Left ventricle myocardium inferior (tissue), 1 donor: ENCODE measurements around the gene C18orf32. TPM values are rescaled to one million over a fixed set of nuclear protein-coding genes. Genes with fewer than 3 reads are reported as not detected.
"Not testable (repeated sequence)": the region's sequence is repeated elsewhere in the genome, so short reads cannot be mapped to it uniquely, and the experiment has no call there.

Experiments used
- DNase-seq: peaks from one replicate; pipeline ENCODE4 v3.0.0-alpha.2; 2020
- H3K27ac ChIP-seq: fragments of 200-600 bp; replicated peaks from 2 replicates; pipeline ENCODE4 v1.8.0; 2021
- H3K27me3 ChIP-seq: fragments of 200-600 bp; 2 replicates; pipeline ENCODE4 v1.8.0; 2021; ENCODE audit warnings: low read depth
- H3K36me3 ChIP-seq: fragments of 200-600 bp; 2 replicates; pipeline ENCODE4 v1.8.0; 2021
- H3K4me1 ChIP-seq: fragments of 200-600 bp; 2 replicates; pipeline ENCODE4 v1.8.0; 2021
- H3K4me3 ChIP-seq: fragments of 200-600 bp; 2 replicates; pipeline ENCODE4 v1.8.0; 2021; ENCODE audit warnings: mild to moderate bottlenecking, moderate library complexity
- H3K9me3 ChIP-seq: fragments of 200-600 bp; replicated peaks from 2 replicates; pipeline ENCODE4 v1.8.0; 2021
- intact Hi-C: fragments of 100-400 bp; cut with micrococcal nuclease; formaldehyde crosslinking; loops from one replicate; pipeline ENCODE4 v1.11.0; 2022
- total RNA-seq: library from RNA; stranded (reverse); fragmentation: NEBNext Ultra II Directional; extraction: Animal tissue kit (Norgen Biotek cat#: 25700); gene quantifications from one replicate; pipeline ENCODE4 v1.2.1, GENCODE V29; 2021
- TF ChIP-seq, protein P1 (sequence below): fragments of 200-600 bp; IDR thresholded peaks from 2 replicates; pipeline ENCODE4 v1.8.0; 2021; ENCODE audit warnings: antibody characterized with exemption, mild to moderate bottlenecking, borderline replicate concordance
- donor health status: DM: no; HTN: yes; CAD: no; lungs with severe emphysema.

The C18orf32 gene
- total RNA-seq, 1 donor from 2014 or later = 57.4 TPM

DNA sequence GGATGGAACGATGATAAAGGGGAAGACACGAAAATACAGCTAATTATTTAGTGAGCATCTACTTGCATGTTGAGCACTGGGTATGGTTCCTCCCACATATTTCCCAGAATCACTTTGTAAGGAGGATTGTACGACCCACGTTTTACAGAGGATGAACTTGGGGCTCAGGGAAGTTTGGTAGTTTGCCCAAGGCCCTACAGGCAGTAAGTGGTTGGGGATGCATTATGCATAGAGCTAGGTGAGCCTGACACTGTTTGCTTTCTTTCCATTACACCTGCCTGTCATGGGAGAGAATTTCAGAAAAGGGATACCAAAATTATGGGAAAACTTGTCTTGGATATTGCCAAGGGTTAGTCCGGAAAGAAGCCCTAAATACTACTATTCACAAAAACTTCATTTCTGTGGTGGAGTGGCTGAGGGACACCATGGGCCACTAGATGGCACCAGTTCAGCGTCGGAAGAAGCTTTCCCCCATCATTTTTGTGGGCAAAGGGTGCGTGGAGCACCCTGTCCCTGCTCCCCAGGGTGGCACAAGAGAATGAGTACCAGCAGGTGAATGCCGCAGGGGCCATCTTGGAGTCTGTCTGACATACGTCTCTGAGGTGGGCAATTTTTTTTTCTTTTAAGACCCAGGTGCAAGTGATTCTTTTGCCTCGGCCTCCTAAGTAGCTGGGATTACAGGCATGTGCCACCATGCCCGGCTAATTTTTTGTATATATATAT, 23.5 kb upstream of the C18orf32 start:
- H3K27ac ChIP-seq = no peak overlapping the region
- no peak for DNase-seq
- intact Hi-C loops = loop anchor here (5.0 kb wide), 2 partner anchors 257 to 352 kb away; no protein-coding TSS in a partner anchor
- peaks cover 33% of the 10 kb centered on the region for H3K27me3 ChIP-seq
- no peaks in the 10 kb centered on the region for H3K36me3 ChIP-seq
- H3K4me3 ChIP-seq = no peak overlapping the region
- H3K4me1 ChIP-seq = no peaks in the 10 kb centered on the region
- H3K9me3 ChIP-seq = no peaks in the 10 kb centered on the region
- TF ChIP-seq, protein P1, sequence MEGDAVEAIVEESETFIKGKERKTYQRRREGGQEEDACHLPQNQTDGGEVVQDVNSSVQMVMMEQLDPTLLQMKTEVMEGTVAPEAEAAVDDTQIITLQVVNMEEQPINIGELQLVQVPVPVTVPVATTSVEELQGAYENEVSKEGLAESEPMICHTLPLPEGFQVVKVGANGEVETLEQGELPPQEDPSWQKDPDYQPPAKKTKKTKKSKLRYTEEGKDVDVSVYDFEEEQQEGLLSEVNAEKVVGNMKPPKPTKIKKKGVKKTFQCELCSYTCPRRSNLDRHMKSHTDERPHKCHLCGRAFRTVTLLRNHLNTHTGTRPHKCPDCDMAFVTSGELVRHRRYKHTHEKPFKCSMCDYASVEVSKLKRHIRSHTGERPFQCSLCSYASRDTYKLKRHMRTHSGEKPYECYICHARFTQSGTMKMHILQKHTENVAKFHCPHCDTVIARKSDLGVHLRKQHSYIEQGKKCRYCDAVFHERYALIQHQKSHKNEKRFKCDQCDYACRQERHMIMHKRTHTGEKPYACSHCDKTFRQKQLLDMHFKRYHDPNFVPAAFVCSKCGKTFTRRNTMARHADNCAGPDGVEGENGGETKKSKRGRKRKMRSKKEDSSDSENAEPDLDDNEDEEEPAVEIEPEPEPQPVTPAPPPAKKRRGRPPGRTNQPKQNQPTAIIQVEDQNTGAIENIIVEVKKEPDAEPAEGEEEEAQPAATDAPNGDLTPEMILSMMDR = peak; percentile 87

DNA sequence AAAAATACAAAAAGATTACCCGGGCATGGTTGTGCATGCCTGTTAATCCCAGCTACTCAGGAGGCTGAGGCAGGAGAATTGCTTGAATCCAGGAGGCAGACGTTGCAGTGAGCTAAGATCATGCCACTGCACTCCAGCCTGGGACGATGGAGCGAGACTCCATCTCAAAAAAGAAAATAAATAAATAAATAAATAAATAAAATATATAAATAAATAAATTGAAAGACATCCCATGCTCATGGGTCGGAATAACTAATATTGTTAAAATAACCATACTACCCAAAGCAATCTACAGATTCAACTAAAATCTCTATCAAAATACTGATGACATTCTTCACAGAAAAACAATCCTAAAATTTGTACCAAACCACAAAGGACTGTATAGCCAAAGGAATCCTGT, 19.4 kb upstream of the C18orf32 start:
- H3K4me1 ChIP-seq, DNase-seq, H3K4me3 ChIP-seq, intact Hi-C loops, H3K9me3 ChIP-seq, H3K27ac ChIP-seq, H3K36me3 ChIP-seq: not testable (repeated sequence)
- H3K27me3 ChIP-seq = peaks cover 43% of the 10 kb centered on the region

DNA sequence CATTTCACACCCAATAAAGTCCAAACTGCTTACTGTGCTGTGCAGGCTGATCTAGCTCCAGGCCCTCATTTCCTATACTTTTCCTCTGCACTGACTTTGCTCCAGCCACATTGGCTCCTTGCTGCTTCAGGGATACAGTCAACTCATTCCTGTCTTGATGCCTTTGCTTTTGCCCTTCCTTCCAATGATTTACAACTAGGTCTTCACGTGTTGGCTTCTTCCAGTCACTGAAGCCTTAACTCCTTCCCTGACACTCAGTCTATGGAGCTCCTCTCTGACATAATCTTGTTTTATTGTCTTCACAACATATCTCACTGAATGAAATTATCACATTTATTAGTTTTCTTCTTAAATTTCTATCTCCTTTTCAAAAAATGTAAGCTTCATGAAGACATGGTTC, 16.9 kb upstream of the C18orf32 start:
- intact Hi-C loops = no loop called here
- no peaks in the 10 kb centered on the region for H3K9me3 ChIP-seq
- TF ChIP-seq, protein P1 = no peak

DNA sequence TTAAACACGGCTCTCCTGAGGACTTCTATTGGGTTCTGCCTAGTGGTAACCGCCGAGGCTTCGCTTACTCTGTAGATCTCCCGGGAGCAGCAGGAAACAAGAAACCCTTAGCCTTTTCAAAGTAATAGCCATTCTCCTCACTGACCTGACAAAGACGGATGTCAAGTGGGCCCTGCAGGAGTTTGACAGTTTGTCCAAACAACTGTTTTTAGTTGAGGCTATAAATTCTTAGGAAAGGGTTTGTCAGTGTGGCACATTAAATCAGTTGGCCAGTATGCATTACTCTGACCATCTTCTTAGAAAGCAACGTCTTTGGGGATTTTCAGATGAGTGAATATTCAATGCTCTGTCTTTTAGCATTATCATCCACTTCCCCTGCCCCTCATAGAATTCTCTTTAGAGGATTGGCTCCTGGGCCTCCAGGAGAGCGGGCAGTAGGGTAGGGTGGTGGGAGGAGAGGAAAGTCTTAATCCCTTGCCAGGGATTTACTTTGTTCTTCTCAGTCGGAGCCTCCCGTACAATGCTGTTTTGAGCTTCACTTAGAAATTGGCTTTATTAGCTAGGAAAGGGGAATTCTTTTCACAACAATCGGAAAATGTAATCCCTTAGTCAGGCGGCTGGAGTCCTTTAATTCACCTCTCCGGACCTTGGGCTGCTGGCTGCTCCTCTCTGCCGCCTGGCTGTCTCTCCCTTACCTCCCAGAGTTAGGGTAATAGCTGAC, 13.3 kb upstream of the C18orf32 start:
- intact Hi-C loops = no loop called here
- DNase-seq = no peak
- TF ChIP-seq, protein P1 = no peak

More for the DNA sequence above, 16.9 kb upstream of the C18orf32 start:
- Histone ChIP-seq H3K27me3 (peaks cover 60% of the 10 kb centered on the region), H3K27ac (no peak overlapping the region), H3K4me3 (no peak overlapping the region), H3K36me3 (no peaks in the 10 kb centered on the region), H3K4me1 (no peaks in the 10 kb centered on the region)
- DNase-seq = no peak

DNA sequence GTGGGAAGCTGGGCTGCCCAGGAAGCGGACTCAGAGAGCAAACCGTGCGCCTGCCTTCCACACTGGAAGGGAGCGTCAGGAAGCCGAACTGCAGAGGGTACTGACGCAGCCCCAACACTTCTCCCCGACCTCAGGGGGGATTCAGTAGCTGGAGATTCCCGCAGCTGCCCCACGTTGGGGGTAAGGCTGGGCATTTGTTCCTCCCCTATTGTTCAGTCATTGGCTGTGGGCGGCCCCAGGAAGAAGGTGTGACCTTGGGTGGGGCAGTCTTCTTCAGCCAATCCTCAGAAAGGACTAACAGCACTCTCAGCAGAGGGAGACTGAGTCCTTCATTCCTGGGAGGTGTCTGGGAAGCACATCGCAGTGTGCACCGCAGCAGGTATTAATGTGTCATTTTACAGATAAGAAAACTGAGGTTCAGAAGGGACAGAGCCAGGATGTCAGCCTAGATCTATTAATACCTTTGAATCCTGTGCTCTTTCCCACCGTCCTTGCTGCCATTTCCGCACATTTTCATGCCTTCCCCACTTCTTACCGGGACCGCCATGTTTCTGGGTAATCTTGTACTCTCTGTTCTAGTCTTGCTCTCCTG, 12.1 kb upstream of the C18orf32 start:
- TF ChIP-seq, protein P1 = no peak
- H3K4me3 ChIP-seq = no peak overlapping the region
- intact Hi-C loops = no loop called here
- H3K4me1 ChIP-seq = no peaks in the 10 kb centered on the region
- no peak for DNase-seq
- H3K27me3 ChIP-seq = peaks cover 43% of the 10 kb centered on the region
- H3K36me3 ChIP-seq = no peaks in the 10 kb centered on the region
- H3K27ac ChIP-seq = no peak overlapping the region
- H3K9me3 ChIP-seq = no peaks in the 10 kb centered on the region

More for the DNA sequence above, 13.3 kb upstream of the C18orf32 start:
- Histone ChIP-seq H3K4me1 (no peaks in the 10 kb centered on the region), H3K9me3 (no peaks in the 10 kb centered on the region), H3K36me3 (no peaks in the 10 kb centered on the region), H3K27me3 (peaks cover 43% of the 10 kb centered on the region), H3K4me3 (no peak overlapping the region), H3K27ac (no peak overlapping the region)

DNA sequence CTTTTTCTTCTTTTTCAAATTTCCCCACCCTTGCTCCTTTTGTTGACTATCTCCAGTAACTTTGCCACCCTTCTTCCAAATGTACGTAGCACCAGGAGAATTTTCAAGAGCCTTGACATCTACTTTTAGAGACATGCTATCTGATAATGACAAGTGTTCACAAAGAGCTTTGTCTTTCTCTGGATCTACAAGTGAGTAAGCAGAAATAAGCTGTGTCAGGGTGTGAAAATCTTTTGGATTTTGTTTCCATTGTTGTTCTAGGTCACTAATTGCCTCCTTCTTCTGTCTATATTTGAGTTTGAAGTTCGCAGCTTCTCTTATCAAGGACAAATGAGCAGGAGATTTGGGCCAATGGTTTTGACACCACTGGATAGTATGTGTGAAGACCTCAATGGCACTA, 8.4 kb upstream of the C18orf32 start:
- H3K9me3 ChIP-seq = no peaks in the 10 kb centered on the region
- no peak overlapping the region for H3K27ac ChIP-seq
- intact Hi-C loops = no loop called here
- no peak for DNase-seq
- peaks cover 11% of the 10 kb centered on the region for H3K36me3 ChIP-seq
- no peak overlapping the region for H3K4me3 ChIP-seq
- peaks cover 23% of the 10 kb centered on the region for H3K27me3 ChIP-seq
- peaks cover 20% of the 10 kb centered on the region for H3K4me1 ChIP-seq
- TF ChIP-seq, protein P1 = no peak
